ENCODE measurements around the gene ZGPAT.
"Not testable (repeated sequence)": the region's sequence is repeated elsewhere in the genome, so short reads cannot be mapped to it uniquely, and the experiment has no call there.

ZGPAT gene

DNA sequence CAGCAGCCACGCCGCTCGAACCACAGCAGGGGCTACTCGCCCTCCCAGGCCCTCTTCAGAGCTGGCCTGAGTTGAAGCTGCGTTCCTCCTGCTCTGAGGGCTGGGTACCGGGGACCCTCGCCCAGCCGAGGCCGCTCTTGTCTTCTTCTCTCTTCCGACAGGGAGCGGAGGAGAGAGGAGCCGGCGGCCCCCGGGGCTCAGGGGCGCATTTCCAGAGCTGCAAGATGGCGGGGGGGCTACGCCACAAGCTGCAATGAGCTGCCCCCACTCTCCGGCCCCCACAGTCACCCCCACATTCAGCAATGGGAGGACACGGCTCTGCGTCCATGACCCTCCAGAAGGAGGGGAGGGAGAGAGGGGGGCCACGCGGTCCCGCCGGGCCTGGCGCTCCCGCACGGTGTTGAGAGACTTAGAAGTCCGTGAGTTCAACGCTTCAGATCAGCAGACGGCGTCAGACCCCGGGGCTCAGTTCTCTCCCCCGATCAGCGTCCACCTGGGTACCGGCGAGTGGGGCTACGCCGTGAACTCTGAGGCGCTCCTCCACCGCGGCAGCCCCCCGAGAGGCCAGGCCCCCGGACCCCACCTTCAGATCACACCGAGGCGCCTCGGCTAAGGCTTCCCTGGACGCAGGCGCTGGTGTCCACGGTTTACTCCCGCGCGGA is 63.3 kb downstream of the ZGPAT start:
- TF ChIP-seq, protein P1, sequence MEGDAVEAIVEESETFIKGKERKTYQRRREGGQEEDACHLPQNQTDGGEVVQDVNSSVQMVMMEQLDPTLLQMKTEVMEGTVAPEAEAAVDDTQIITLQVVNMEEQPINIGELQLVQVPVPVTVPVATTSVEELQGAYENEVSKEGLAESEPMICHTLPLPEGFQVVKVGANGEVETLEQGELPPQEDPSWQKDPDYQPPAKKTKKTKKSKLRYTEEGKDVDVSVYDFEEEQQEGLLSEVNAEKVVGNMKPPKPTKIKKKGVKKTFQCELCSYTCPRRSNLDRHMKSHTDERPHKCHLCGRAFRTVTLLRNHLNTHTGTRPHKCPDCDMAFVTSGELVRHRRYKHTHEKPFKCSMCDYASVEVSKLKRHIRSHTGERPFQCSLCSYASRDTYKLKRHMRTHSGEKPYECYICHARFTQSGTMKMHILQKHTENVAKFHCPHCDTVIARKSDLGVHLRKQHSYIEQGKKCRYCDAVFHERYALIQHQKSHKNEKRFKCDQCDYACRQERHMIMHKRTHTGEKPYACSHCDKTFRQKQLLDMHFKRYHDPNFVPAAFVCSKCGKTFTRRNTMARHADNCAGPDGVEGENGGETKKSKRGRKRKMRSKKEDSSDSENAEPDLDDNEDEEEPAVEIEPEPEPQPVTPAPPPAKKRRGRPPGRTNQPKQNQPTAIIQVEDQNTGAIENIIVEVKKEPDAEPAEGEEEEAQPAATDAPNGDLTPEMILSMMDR (IDR thresholded peaks at IDR 0.05; ENCODE audit: low read depth, low read length), result no peak

DNA sequence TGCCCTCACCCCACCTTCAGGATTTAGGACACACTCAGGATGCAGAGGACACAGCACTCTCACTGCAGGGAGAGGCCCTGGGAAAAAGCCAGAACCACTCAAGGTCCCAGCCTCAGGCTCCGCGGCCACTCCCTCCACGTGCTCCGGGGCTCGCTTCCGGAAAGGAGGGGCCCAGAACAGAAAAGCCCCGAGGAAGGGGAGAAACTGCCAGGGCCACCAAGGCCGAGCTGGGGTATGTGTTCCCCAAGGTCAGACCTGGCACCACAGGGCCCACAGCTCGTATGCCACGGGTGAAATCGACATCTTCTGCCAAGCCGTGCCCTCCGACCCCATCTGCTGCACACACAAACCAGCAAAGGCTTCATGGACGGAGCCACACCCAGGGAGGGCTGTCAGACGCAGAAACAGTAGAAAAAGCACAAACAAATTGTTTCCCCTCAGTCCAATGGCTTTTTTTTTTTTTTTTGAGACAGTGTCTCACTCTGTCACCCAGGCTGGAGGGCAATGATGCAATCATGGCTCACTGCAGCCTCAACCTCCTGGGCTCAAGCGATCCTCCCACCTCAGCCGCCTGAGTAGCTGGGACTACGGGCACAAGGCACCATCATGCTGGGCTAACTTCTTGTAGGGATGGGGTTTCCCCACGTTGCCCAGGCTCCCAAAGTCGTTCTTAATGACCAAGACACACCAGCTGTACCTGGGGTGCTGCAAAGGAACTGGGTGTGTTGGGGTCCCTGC is 65.1 kb downstream of the ZGPAT start:
- no peak overlapping the region for H3K4me3 ChIP-seq (ENCODE audit: low read depth, low read length)
- TF ChIP-seq, protein P1 (IDR thresholded peaks at IDR 0.05; ENCODE audit: low read depth, low read length), result no peak

More for the DNA sequence above, 63.3 kb downstream of the ZGPAT start:
- no peak overlapping the region for H3K4me3 ChIP-seq (ENCODE audit: low read depth, low read length)

DNA sequence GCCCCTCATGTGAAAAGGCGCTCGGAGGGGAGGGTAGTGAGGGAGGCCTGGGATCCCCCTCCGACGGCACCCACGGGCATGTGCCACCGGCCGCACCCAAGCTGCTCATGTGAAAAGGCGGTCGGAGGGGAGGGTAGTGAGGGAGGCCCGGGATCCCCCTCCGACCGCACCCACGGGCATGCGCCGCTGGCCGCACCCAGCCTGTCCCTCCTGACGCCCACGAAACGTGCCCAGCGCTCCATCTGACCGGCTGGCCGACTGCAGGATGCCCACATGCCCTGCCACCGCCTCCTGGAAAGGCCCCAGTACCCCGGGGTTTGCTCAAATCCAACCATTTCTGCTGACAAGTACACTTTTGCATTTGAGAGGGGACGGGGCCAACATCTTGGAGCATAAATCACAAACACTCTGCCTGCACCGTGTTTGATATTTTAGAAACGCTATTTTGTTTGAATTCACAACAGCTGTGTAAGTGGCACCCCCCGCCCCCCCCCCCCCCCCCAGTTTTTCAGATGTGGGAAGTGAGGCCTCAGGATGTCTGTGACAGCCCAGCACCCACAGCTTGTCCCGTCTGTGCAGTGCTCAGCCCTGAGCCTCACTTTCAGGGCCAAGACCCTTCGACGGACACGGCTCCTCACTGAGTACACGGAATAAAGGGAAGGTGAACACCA is 65.9 kb downstream of the ZGPAT start:
- H3K4me3 ChIP-seq (ENCODE audit: low read depth, low read length), result no peak overlapping the region
- TF ChIP-seq, protein P1 (IDR thresholded peaks at IDR 0.05; ENCODE audit: low read depth, low read length), result no peak

DNA sequence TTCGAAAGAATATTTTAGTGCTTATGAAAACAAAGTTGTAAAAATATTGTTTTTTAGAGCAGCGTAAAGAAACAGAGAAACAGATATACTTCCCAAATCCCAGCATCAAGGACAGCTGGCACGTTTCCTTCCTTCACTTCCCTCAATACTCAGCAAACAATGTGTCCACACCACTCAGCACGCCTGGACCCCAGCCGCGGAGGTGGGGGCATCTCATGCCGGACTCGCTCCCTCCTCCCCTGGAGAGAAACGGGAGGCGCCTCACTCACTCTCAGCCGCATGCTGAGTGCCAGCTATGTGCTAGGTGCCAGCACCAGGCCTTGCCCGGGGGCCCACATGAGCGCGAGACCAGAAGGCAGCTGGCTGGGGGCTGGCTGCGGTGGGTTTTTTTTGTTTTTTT is 66.5 kb downstream of the ZGPAT start:
- TF ChIP-seq, protein P1 (IDR thresholded peaks at IDR 0.05; ENCODE audit: low read depth, low read length), result no peak

DNA sequence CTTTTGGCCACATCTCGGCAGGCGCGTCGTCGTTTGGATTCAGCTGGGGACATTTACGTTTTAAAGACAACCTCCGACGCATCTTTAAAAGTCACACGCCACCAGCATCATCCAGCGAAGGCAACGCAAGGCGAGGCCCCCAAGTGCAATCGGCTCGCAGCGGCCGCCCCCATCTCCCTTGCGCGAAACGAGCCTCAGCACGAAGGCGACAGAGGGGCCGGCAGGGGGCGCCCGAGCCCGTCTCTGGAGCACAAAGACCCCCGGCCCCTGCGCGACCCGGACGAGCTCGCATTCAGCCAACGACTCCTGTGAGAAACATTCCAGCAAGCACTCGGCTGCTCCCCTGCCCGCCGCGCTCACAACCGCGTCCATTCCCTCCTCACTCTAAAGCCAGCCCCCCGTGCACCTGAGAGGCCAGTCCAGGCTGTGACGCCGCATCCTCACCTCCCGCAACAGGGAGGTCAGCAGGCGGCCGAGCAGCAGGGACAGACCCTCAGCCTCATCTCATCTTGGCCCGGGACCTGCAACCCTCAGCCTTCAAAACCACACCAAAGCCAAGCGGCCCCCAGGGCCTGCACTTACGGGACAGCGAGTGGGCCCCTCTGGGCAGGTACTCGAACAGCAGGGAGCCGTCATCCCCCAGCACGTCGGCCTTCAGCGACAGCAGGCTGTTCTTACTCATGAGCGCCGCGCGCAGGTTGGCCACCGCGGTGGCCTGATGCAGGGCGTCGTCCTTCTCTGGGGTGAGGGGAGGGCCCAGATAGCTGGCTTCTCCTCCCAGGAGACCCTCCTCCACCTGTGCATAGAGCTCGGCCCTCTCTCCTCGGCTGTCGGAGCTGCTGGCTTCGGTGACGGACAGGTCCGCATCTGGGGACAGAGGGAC is 67.5 kb downstream of the ZGPAT start:
- TF ChIP-seq, protein P1 (IDR thresholded peaks at IDR 0.05; ENCODE audit: low read depth, low read length), result peak; percentile 71
- no peak overlapping the region for H3K4me3 ChIP-seq (ENCODE audit: low read depth, low read length)

More for the DNA sequence above, 66.5 kb downstream of the ZGPAT start:
- no peak overlapping the region for H3K4me3 ChIP-seq (ENCODE audit: low read depth, low read length)

DNA sequence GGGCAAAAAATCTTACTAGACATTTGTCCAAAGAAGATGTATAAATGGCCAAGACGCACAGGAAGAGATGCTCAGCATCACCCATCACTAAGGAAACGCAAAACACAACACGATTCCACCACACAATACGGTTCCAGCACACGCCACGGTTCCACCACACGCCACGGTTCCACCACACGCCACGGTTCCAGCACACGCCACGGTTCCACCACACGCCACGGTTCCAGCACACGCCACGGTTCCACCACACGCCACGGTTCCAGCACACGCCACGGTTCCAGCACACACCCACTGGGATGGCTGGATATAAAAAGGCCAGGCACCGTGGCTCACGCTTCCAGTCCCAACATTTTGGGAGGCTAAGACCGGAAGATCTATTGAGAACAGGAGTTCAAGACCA is 69.0 kb downstream of the ZGPAT start:
- H3K4me3 ChIP-seq (ENCODE audit: low read depth, low read length), result not testable (repeated sequence)

DNA sequence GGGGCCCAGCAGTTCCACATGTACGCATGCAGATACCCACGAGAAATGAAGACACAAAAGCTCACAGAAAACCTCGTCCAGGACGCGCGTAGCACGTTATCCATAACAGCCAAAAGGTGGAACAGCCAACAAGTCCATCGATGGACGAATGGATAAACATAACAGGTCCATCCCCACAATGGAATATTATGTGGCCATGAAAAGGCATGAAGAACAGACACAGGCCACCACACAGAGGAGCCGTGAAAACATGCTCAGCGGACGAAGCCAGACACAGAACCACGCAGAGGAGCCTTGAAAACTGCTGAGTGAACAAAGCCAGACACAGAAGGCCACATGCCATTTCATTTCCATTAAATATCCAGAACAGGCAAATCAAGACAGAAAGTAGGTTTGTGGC is 69.8 kb downstream of the ZGPAT start:
- TF ChIP-seq, protein P1 (IDR thresholded peaks at IDR 0.05; ENCODE audit: low read depth, low read length), result no peak
- H3K4me3 ChIP-seq (ENCODE audit: low read depth, low read length), result no peak overlapping the region

All from WI38 (cell line).